HG02571 (cell line): Measurements from ENCODE around the gene SPIRE1.

Experiments
- ATAC-seq: cut with Tn5 transposase; IDR thresholded peaks from one replicate; pipeline ENCODE4 v1.9.1; 2021; ENCODE audit warnings: mild to moderate bottlenecking, moderate library complexity; ENCODE audit not compliant: unreplicated experiment

The SPIRE1 gene

DNA sequence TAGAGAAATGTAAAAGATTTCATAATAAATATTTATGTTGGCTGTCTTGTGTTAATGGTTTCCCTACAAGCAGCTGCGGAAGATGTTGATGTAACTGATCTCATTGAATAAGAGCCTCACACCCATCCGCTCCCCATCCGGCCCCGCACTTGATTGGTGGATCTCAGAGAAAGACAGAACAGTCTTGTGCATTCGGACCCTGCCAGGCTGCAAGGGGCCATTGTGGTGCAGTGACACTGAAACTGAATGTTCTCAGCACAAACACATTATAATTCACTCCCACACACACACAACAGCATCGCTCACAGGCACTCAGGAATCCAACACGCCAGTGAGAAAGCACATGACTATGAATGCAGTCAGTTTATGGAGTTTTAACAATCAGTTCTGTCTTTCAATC, 202.4 kb downstream of the SPIRE1 start:
- no peak for ATAC-seq

DNA sequence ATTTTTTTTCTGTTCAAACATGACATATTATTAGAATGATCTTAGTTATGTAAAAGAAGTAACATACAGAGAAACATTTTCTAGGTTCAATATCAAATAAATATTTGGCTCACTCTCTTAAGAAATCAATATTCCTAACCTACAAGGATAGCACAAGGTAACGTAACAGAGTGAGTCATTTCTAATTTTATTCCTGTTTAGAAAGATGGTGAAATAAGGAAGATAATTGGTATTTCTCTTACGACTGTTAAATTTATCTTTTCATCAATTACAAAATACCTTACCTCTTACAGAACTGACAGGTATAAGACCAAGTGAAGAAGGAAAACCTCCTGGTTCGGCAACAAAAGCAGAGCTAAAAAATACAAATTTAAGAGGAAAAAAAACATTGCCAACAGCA, 205.1 kb downstream of the SPIRE1 start:
- no peak for ATAC-seq

DNA sequence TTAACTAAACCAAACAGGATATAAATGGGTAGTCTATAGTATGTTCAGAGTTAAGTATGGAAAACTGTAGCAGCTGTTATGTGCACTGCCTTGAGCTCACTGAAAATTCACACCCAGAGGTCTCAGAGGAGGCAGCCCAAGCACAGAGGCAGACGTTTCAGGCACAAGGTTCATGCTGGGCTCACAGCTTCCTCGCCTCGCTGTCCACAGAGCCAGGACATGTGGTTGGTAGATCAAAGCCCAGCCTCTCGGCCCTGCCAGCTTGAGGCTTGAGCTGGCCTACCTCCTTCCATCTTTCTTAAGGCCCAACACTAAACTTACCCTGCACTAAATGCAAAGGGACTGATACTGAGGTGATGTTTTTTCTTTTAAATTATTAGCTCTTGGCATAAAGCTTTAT, 206.5 kb downstream of the SPIRE1 start:
- ATAC-seq, result no peak

DNA sequence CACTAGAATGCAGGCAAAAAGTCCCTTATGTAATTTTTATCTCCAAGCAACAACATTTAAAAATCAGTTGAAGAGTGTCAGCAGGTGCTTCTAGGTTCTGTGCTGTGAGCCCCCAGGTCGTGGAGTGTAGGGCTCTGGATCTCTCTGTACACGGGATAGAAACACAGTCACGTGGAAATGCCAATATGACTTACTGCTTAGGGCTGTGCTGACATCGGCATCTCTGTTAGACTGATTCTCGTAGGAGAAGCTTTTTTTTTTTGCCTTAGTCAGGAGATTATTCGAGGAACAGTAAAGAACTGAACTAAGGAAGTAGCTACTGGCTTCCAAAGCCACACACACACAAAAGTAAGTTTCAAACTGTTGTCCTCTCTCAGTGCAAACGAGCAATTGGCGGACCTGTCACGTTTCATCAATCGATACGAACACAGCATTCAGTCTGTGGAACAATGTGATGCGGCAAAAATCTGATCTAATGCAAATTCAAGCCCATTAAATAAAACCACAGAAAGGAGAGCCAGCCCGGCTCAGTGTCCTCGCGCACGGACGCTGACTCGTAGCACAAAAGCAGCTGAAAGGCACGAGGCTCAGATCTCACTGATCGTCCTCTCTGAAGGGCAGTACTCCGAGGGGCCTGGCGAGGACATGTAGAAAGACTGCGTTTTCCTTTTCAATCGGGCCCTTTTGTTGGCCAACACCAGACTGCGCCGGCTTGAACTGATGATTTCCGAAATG, 208.7 kb downstream of the SPIRE1 start:
- no peak for ATAC-seq

GRCh38 chr18:12445554-12445953, 212.4 kb downstream of the SPIRE1 start:
- ATAC-seq, result no peak

- no peak for ATAC-seq
Measured at GRCh38 chr18:12443551-12443950, 214.4 kb downstream of the SPIRE1 start.

DNA sequence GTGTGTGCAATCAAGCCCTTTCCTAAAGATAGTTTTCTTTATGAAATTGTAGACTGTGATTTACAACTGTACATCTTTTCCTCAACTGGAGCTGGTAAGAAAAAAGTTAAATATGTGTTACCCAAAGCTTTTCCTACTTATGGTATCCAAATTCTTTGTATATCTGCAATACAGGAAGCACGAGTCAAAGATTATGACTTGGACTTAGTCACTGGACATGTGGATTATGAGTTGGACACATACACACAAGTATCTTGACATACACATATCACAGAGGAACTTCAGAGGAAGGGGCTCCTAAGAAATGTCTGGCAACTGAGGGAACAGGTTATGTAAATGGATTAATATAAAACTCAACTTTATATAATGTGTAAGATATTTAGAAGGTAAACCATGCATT, 215.0 kb downstream of the SPIRE1 start:
- no peak for ATAC-seq

DNA sequence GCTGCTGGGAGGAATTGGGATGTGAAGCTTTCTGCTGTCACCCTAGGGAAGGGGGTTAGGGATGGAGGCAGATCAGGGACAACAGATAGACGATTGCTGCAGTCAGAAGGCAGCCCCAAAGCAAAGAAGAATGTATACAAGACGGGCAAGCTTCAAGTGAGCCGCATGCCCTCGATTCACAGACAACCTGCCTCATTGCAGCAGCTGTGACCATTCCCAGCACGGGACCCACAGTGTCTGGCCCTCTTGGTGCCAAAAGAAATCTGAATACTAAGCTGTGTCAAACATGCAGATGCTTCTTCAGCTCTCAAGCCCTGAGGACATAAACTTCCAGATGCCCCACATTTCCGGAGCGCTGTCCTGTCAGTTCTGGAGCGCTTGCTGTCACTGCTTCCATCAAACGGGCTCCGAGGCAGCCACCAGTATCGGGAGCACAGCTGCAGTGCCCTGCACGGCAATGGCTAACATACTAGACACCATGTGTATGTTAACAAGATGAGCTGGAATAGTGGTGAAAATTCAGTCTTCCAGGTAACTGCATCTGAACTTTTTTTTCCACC, 216.4 kb downstream of the SPIRE1 start:
- no peak for ATAC-seq

DNA sequence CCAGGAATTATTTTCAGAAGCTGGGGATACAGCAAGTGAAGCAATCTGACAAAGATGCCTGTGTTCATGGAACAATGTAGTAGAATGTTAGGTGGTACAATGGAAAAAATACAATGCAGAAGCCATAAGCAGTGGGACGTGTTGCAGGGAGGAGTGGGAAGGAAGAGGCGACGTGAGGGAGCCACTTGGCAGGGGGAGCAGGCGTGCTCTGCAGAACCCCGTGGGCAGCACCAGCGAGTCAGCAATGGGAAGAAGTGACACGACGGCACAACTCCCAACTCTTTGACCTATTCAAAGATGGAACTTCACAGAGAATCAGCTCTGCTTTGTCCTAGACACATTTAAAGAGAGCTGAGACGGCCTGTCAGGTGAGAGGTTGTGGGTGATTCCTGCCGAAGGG, 219.7 kb downstream of the SPIRE1 start:
- no peak for ATAC-seq

GRCh38 chr18:12435867-12436266, 222.0 kb downstream of the SPIRE1 start:
- no peak for ATAC-seq

DNA sequence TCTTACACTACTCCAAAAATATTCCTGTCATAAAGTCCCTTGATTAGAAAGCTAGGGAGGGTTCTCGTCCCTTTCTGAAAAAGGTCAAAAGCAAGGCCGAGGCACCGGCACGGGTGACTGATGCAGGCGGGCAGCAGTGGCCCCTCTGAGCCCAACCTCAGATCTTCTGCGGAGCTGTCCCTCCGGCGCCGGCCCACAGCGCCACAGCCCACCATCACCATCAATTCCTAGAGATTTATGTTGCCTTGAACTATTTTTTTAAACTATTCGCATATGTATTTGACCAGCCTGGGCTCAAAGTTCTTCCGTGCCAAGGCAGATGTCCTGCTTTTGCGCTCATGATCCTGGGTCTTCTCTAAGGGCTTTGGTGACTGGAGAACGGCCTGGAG, 223.4 kb downstream of the SPIRE1 start:
- ATAC-seq, result no peak

DNA sequence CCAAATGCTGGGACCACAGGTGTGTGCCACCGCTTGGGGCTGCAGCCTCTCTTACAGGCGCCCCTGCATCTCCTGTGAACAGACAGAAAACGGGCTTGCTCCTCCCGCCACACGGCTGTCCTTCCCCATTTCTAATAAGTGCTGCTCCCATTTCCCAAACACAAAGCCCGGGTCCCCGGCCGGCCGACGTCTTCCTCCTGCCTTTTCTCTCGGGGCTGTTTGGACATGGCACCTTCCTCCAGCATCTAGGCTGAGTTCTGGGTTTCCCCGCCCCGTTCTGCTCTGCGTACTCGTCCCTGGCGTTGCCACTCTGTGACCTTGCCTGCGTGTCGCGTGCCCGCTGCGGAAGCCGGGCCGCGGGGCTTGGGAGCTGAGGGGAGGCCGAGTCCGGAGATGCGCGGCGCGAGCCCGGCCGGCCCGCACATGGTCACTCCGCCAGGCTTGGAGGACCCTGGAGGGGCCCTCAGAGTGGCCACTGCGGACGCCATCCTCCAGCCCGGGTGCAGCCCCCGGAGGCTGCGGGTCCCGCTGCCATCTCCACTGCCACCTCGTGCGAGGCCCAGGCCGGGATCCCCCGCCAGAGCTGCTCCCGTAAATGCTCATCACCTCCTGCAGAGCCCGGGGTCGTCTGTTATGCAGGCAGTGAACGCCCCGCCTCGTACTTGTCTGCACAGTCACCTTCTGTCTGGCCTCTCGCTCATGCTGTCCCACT, 223.9 kb downstream of the SPIRE1 start:
- no peak for ATAC-seq

DNA sequence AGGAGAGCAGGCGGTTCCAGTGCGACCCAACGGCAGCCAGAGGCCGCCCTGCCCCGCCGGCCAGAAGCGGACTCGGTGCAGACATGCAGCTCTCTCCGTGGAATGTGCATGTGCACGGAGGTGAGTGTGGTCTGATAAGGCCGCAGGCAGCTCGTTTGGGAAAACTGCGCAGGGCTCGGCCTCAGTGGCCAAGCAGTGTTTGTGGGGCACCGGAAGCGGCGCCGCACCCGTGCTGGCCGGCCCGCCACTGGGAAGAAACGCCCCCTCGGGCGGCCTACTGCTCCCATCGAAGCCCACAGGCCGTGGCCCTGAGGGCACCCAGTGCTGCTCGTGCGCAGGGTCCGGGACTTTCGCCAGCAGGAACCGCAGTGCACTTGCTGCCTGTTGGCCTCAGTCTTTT, 225.0 kb downstream of the SPIRE1 start:
- no peak for ATAC-seq

- no peak for ATAC-seq
Measured at GRCh38 chr18:12432196-12432595, 225.7 kb downstream of the SPIRE1 start.

- ATAC-seq, result no peak
Measured at GRCh38 chr18:12431561-12431960, 226.3 kb downstream of the SPIRE1 start.

DNA sequence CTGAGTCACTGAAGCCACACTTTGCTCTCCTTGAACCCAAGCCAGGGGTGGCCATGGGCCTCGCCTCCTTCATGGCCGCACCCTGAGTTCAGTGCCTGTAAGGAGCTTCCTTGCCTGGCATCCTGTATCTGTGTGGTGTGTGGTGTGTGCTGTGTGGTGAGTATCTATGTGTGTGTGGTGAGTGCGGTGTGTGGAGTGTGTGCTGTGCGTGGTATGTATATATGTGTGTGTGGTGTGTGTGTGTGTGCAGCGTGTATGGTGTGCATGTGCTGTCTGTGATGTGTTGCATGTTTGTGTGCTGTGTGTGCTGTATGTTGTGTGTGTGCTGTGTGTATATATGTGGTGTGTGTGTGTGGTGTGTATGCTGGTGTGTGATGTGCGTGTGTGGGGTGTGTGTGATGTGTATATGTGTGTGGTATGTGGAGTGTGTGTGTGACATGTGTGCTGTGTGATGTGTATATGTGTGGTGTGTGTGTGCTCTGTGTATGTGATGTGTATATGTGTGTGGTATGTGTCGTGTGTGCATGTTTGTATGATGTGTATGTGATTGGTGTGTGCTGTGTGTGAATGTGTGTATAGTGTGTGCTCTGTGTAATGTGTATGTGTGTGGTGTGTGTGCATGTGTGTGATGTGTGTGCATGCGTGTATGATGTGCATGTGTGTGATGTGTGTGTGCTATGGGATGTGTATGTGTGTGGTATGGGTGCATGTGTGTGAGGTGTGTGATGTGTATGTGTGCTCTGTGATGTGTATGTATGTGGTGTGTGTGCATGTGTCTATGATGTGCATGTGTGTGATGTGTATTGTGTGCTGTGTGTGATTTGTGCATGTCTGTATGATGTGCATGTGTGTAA, 227.5 kb downstream of the SPIRE1 start:
- no peak for ATAC-seq

- no peak for ATAC-seq
Measured at GRCh38 chr18:12429556-12429955, 228.4 kb downstream of the SPIRE1 start.

- no peak for ATAC-seq
Measured at GRCh38 chr18:12428923-12429322, 229.0 kb downstream of the SPIRE1 start.

DNA sequence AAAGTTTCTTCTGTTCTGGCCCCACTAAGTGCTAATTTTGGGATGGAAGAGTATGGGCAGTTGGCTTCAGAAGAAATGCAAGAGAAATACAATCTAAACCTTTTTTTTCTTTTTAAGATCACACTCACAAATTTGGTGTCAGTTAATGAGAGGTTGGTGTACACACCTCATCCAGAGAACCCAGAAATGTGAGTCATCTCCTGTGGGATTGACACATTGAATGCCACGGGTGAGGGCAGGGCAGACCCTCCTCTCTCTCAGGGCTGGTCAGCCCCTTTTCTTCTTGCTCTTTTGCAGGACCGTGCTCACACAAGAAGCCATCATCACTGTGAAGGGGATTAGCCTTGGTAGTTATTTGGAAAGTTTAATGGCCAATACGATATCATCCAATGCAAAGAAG, 231.0 kb downstream of the SPIRE1 start:
- no peak for ATAC-seq

DNA sequence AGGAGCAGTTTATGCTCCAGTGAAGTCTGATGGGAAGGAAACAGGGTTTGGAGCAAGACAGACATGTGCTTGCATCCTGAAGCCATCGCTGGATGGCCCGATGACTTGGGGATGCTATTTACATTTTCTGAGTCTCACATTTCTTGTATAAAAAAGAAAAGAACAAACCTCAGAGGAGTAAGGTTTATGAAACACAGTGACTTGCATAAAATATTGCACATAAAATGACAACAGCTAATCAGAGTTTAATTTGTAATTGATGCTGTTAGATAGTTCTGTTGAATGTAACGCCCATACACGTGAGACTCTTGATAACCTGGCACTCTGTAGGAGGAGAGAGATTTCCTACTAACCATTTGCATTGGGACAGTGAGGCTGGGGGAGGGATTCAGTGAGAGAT, 233.7 kb downstream of the SPIRE1 start:
- ATAC-seq, result no peak

GRCh38 chr18:12423820-12424219, 234.1 kb downstream of the SPIRE1 start:
- ATAC-seq, result no peak
